PFSK-1 (cell line): Measurements from ENCODE around the gene MIEF1.

Source experiments
- FOXP2 ChIP-seq: optimal IDR thresholded peaks from 2 replicates; pipeline ENCODE3; 2011; ENCODE audit warnings: borderline replicate concordance, control low read depth, inconsistent platforms; ENCODE audit not compliant: insufficient read depth; ENCODE audit errors: extremely low read length, extremely low read depth
- POLR2AphosphoS5 ChIP-seq: IDR thresholded peaks from 2 replicates; pipeline ENCODE4 v1.6.1; 2012; ENCODE audit warnings: low read depth, mild to moderate bottlenecking, control low read depth, low read length, moderate library complexity
- SIN3A ChIP-seq: IDR thresholded peaks from 2 replicates; pipeline ENCODE4 v1.6.1; 2012; ENCODE audit warnings: mild to moderate bottlenecking, low read length, moderate library complexity, borderline replicate concordance; ENCODE audit not compliant: insufficient read depth
- TAF1 ChIP-seq: IDR thresholded peaks from 2 replicates; pipeline ENCODE4 v1.6.1; 2012; ENCODE audit warnings: low read length, control low read depth, borderline replicate concordance; ENCODE audit not compliant: insufficient read depth
- TF ChIP-seq, protein P1 (sequence below), 2 experiments: IDR thresholded peaks; 2 replicates each; pipeline versions ENCODE4 v1.6.1 to v1.8.0; 2011 to 2012; ENCODE audit warnings: low read depth in 2 of 2, low read length in 2 of 2, control low read depth in 1 of 2, inconsistent platforms in 1 of 2, mild to moderate bottlenecking in 1 of 2, moderate library complexity in 1 of 2; ENCODE audit not compliant: insufficient read depth in 1 of 2

The MIEF1 gene

DNA sequence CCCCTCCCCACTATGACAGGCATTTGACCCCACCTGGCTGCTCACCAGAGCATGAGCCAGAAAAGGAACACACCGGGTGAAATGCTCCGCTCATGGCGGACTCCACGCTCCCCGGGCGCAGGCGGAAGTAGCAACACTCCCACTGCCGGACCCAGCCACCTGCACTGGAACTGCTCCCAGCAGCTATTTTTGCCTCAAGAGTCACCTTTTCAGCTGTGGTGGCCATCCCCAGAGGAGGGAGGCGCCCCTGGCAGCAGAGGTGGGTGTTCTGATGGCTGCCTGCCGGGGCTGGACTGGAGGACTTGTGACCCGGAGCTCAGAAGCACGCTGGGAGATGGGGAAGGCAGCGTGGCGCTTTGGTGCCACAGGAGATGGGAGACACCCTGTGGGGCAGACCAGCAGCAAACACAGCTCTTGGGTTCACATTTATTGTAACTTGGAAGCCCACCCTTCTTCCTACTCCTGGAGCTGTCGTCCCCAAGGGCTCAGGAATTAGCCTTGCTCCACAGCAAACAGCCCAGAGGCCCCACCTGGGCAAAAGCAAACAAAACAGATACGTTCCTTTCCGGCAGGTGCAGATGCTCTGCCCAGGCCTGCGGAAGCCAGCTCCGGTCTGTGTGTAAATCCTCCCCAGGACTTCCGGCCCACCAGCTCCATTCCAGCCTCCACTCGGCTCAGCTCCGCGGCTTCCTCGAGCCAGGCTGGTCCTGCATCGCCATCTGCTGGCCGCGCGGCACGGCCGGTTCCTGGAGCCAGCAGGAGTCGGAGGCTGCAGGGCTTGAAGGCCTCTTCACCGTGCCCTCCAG lies 26.8 kb downstream of the MIEF1 start:
- TF ChIP-seq FOXP2 (peak; percentile 99), TAF1 (no peak)

DNA sequence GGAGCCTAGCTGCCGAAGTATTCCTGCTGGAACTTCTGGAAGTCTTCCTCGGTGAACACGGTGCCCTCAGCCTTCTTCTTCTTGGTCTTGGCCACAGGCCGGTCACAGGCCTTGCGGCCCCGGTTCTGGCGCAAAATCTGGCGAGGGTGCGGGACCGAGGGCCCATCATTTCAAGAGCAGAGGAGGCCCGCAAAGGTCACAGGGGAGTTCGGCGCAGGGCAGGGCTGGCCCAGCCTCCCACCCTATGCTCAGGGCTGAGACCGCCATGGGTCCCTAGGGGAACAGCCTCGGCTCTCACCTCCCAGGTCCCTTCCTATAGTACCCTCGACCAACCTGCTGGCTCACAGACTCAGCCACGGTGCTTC lies 27.4 kb downstream of the MIEF1 start:
- TF ChIP-seq TAF1 (no peak), SIN3A (no peak), POLR2AphosphoS5 (no peak), FOXP2 (no peak)
- TF ChIP-seq, protein P1, sequence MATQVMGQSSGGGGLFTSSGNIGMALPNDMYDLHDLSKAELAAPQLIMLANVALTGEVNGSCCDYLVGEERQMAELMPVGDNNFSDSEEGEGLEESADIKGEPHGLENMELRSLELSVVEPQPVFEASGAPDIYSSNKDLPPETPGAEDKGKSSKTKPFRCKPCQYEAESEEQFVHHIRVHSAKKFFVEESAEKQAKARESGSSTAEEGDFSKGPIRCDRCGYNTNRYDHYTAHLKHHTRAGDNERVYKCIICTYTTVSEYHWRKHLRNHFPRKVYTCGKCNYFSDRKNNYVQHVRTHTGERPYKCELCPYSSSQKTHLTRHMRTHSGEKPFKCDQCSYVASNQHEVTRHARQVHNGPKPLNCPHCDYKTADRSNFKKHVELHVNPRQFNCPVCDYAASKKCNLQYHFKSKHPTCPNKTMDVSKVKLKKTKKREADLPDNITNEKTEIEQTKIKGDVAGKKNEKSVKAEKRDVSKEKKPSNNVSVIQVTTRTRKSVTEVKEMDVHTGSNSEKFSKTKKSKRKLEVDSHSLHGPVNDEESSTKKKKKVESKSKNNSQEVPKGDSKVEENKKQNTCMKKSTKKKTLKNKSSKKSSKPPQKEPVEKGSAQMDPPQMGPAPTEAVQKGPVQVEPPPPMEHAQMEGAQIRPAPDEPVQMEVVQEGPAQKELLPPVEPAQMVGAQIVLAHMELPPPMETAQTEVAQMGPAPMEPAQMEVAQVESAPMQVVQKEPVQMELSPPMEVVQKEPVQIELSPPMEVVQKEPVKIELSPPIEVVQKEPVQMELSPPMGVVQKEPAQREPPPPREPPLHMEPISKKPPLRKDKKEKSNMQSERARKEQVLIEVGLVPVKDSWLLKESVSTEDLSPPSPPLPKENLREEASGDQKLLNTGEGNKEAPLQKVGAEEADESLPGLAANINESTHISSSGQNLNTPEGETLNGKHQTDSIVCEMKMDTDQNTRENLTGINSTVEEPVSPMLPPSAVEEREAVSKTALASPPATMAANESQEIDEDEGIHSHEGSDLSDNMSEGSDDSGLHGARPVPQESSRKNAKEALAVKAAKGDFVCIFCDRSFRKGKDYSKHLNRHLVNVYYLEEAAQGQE (IDR thresholded peaks at IDR 0.05; ENCODE audit: insufficient read depth in 1 of 2, low read depth in 2 of 2, low read length in 2 of 2) = no peak

DNA sequence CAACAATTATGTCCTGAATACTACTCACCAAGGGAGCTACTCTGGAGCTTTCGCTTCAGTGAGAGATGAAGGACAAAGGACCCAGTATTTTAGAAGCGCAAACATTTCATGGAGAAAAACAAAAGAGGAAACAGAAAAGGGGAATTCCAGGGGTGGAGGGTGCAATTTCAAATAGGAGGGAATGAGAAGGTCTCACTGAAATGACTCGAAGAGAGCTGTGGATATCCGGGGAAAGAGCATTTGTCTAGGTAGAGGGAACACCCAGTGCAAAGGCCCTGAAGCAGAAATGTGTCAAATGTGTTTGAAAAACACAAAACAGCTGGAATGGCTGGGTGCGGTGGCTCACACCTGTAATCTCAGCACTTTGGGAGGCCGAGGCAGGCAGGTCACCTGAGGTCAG lies 28.0 kb downstream of the MIEF1 start:
- TF ChIP-seq FOXP2 = no peak
- TF ChIP-seq, protein P1 (IDR thresholded peaks at IDR 0.05; ENCODE audit: insufficient read depth in 1 of 2, low read depth in 2 of 2, low read length in 2 of 2) = no peak
- no peak for TF ChIP-seq TAF1
- no peak for TF ChIP-seq SIN3A
- no peak for TF ChIP-seq POLR2AphosphoS5

DNA sequence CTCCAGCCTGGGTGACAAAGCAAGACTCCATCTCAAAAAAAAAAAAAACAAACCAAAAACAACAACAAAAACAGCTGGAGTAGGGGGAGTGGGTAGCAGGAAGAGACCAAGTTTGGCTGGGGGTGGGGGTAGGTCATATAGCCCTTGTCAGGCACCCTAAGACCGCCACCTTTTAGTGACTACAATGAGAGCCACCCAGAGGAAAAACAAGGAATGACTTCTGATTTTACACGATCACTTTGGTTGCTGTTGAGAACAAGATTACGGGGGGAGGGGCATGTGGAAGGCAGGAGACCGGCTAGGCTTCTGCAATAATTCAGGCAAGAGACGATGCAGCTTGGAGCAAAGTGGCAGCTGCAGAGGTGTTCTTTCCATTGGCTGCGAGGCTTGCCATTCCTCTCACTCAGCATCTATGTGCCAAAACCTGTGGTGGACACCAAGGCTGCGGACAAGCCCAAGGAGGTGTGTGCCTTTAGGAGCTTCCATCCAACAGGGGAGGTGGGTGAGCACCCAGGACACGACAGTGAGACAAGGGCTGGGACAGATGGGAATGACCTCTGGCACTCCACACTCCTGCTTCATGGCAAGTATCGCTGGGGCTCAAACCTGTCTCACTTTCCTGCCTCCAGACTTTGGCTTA lies 28.7 kb downstream of the MIEF1 start:
- TF ChIP-seq FOXP2 (no peak), TAF1 (no peak), POLR2AphosphoS5 (no peak), SIN3A (no peak)
- TF ChIP-seq, protein P1 (IDR thresholded peaks at IDR 0.05; ENCODE audit: insufficient read depth in 1 of 2, low read depth in 2 of 2, low read length in 2 of 2) = no peak

DNA sequence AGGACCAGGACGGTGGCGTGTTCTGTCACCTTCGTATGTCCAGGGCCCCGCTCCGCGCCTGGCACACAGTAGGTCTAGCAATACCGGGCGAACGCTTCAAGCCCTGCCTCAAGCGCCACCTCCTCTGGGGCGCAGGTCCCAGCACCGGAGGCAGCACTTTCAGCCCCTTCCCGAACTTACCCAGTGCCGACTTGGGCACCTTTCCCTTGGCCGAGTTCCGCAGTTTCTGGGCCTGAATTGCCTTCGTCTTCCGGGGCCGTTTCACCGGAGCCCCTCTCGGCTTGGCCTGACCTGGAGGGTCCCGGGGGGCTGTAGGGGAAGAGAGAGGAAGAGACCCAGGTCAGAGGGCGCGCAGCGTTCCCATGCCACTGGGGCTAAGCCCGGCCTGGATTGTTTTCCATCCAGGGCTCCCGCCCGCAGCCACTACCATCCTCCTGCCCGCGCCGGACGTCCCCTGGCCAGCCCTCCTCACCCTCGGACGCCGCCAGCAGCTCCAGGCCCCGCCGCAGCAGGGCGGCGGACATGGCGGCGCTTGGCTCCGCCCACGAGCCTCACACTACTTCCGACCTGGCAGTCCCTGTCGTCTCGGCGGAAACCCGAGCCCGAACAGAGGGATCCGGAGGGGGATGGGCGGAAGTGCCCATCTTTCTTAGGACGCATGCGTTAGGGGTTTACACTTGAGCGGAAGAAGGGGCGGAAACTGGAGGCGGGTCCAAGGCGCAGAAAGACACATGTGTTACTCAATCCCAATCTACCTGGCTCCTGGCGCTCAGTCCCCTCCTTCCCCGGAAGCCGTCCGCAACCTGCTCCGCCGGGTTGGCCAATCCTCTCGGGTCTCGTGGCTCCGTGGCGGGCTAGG lies 30.4 kb downstream of the MIEF1 start, which contains the start of gene RPS19BP1:
RPS19BP1 (minus strand) TSS at position 534 of the 859 bp plus-strand sequence; CDS start at position 524, 10 bp downstream.
- TF ChIP-seq POLR2AphosphoS5 (peak; percentile 88), TAF1 (peak; percentile 87; the same call in 1 of the 2 replicates), SIN3A (0 out of 2 replicates have a peak, but pooled peaks have one; percentile 72), FOXP2 (no peak)
- TF ChIP-seq, protein P1 (IDR thresholded peaks at IDR 0.05; ENCODE audit: insufficient read depth in 1 of 2, low read depth in 2 of 2, low read length in 2 of 2) = no peak
